GM12801 (cell line): ENCODE measurements around the gene KLRC1.

Experiments used
- CTCF ChIP-seq: IDR thresholded peaks from one replicate; pipeline ENCODE4 v1.5.1; 2011; ENCODE audit warnings: control low read depth; ENCODE audit not compliant: insufficient read length; ENCODE audit errors: extremely low read depth

The KLRC1 gene

GRCh38 chr12:10453156-10453555, at the start of gene KLRC1:
Gene KLRC1, minus strand, starts transcription at chr12:10453377. Its CDS starts 2,221 bp downstream, at chr12:10451156.
- TF ChIP-seq CTCF, result no peak

- no peak for TF ChIP-seq CTCF
These were observed 47.9 kb upstream of the KLRC1 start for GRCh38 chr12:10501030-10501429.

GRCh38 chr12:10498042-10498441, 44.9 kb upstream of the KLRC1 start:
- no peak for TF ChIP-seq CTCF

- no peak for TF ChIP-seq CTCF
These were observed 44.4 kb upstream of the KLRC1 start for GRCh38 chr12:10497602-10498001.

- TF ChIP-seq CTCF, result no peak
These were observed 38.6 kb upstream of the KLRC1 start for GRCh38 chr12:10491766-10492165.

GRCh38 chr12:10469701-10470100, 16.5 kb upstream of the KLRC1 start:
- no peak for TF ChIP-seq CTCF

GRCh38 chr12:10466311-10466710, 13.1 kb upstream of the KLRC1 start:
- TF ChIP-seq CTCF, result no peak

- no peak for TF ChIP-seq CTCF
These were observed 4.6 kb upstream of the KLRC1 start for GRCh38 chr12:10457760-10458159.
